Activated B cell treated with CpG ODN at 0.5 μM for 24 hours (primary cell): Measurements from ENCODE around the gene SLC24A4. TPM values are rescaled to one million over a fixed set of nuclear protein-coding genes. Genes with fewer than 3 reads are reported as not detected.

ENCODE experiments used
- ATAC-seq: fragments of 200-7000 bp; cut with Tn5 transposase; one replicate; pipeline ENCODE4 v1.10.0; 2021; ENCODE audit warnings: low read depth, mild to moderate bottlenecking, moderate library complexity
- CTCF ChIA-PET: fragments of 350-600 bp; sonication (Branson Sonifier 250); formaldehyde crosslinking; loops from one replicate; lab custom pipeline; 2021; ENCODE audit warnings: antibody characterized with exemption; lab: Charles Lee
- POLR2A ChIA-PET: fragments of 350-600 bp; sonication (Branson Sonifier 250); formaldehyde crosslinking; loops from one replicate; lab custom pipeline; 2021; ENCODE audit warnings: antibody characterized with exemption; lab: Charles Lee
- DNase-seq: peaks from one replicate; pipeline ENCODE4 v3.0.0; 2022
- H3K27ac Mint-ChIP-seq: one replicate; pipeline ENCODE4 v1.8.0; 2020; ENCODE audit warnings: mixed read lengths
- H3K27me3 Mint-ChIP-seq: one replicate; pipeline ENCODE4 v1.8.0; 2021; ENCODE audit warnings: mixed read lengths
- H3K36me3 Mint-ChIP-seq: one replicate; pipeline ENCODE4 v1.8.0; 2021; ENCODE audit warnings: low read depth, mixed read lengths
- H3K4me1 Mint-ChIP-seq: one replicate; pipeline ENCODE4 v1.8.0; 2021; ENCODE audit warnings: mixed read lengths
- H3K4me3 Mint-ChIP-seq: one replicate; pipeline ENCODE4 v1.8.0; 2020; ENCODE audit warnings: mild to moderate bottlenecking, mixed read lengths
- H3K9me3 Mint-ChIP-seq: one replicate; pipeline ENCODE4 v1.8.0; 2020; ENCODE audit warnings: mixed read lengths
- intact Hi-C: fragments of 100-400 bp; cut with micrococcal nuclease; formaldehyde crosslinking; loops from one replicate; pipeline ENCODE4 v1.15.1; 2024
- total RNA-seq: library from RNA; stranded (reverse); gene quantifications from 2 replicates; pipeline ENCODE4 v1.2.3, GENCODE V29; 2022
- TF ChIP-seq, protein P1 (sequence below): fragments of 200-600 bp; IDR thresholded peaks from one replicate; pipeline ENCODE4 v1.8.0; 2022; ENCODE audit warnings: antibody characterized with exemption, mild to moderate bottlenecking

SLC24A4 gene
- total RNA-seq, 1 donor from 2014 or later, result 0.09 TPM

DNA sequence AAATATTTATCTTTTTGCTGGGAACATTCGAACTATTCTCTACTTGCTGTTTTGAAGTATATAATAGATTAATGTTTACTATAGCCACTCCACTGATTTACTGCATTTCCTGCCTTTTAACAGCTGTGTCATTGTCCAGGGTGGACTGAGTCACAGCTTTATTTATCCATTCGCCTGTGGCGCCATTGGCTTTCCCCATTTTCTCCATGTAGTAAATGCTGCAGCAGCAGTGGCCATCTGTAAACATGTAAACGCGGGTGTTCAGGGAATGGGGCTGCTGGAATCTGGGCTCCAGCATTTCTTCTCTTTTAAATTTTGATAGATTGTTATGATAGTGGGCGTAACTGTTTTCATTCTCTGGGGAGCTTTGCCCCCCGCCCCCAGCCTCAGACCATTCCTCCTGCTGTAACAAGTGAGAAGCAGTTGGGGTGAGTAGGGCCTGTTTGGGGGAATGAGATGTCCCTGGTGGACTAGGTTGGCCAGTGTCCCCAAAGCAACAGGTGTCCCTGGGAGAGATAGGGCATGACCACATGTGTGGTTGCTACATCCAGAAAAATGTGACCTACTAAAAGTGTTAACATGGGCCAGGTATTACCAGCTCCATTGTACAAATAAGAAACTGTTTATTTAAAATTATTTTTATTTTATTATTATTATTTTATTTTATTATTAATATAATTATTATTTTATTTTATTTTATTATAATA, 223.5 kb downstream of the SLC24A4 start:
- Mint-ChIP-seq H3K4me3 (no peak overlapping the region), H3K27ac (no peak overlapping the region), H3K27me3 (peaks cover 4% of the 10 kb centered on the region), H3K36me3 (no peaks in the 10 kb centered on the region), H3K9me3 (no peaks in the 10 kb centered on the region), H3K4me1 (peaks cover 20% of the 10 kb centered on the region)
- TF ChIP-seq, protein P1, sequence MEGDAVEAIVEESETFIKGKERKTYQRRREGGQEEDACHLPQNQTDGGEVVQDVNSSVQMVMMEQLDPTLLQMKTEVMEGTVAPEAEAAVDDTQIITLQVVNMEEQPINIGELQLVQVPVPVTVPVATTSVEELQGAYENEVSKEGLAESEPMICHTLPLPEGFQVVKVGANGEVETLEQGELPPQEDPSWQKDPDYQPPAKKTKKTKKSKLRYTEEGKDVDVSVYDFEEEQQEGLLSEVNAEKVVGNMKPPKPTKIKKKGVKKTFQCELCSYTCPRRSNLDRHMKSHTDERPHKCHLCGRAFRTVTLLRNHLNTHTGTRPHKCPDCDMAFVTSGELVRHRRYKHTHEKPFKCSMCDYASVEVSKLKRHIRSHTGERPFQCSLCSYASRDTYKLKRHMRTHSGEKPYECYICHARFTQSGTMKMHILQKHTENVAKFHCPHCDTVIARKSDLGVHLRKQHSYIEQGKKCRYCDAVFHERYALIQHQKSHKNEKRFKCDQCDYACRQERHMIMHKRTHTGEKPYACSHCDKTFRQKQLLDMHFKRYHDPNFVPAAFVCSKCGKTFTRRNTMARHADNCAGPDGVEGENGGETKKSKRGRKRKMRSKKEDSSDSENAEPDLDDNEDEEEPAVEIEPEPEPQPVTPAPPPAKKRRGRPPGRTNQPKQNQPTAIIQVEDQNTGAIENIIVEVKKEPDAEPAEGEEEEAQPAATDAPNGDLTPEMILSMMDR, result no peak
- no peak for DNase-seq
- CTCF ChIA-PET, result no interaction called here
- intact Hi-C loops, result no loop called here
- POLR2A ChIA-PET, result no interaction called here
- no peak for ATAC-seq

DNA sequence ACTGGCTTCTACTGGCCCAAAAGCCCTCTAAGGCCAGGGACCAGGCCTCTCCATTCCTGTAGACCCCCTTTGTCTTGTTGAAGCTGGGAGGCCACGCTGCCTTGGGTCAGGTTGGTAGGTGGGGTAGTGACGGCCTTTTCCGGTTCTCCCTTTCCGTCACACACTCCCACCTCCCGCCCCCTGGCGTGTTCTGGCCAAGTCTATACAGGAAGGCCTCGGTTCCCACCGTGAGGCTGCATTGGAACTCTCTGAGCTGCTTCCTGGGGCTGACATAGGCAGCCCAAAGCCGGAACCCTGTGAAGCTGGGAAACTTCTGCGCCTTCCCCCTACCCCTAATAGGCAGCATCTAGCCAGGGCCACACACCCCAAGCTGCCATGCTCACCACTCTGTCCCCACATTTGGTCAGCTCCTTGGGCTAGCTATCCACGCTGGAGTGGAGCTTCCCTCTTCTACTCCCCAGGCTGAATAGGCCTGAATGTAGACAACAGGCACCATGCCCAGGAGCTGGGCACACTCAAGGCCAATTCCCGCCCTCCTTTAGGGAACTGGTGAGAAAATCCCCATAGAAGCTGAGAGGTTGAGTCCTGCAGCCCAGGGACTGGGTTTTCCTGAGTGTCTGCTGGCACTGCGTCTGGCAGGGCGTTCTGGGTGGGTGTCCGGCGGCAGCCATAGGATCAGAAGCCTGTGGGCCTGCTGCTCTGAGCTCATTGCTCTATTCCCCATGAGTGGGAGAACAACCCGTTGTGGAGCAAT, 226.3 kb downstream of the SLC24A4 start:
- Mint-ChIP-seq H3K4me3 (no peak overlapping the region), H3K9me3 (no peaks in the 10 kb centered on the region), H3K4me1 (peaks cover 31% of the 10 kb centered on the region), H3K36me3 (no peaks in the 10 kb centered on the region), H3K27ac (no peak overlapping the region), H3K27me3 (peaks cover 7% of the 10 kb centered on the region)
- ATAC-seq, result no peak
- POLR2A ChIA-PET, result interaction anchor here (0.5 kb wide), 1 partner anchor 14 kb away, joined by 7 read pairs; no protein-coding TSS in a partner anchor
- DNase-seq, result no peak
- CTCF ChIA-PET, result no interaction called here
- TF ChIP-seq, protein P1, result no peak
- intact Hi-C loops, result no loop called here

DNA sequence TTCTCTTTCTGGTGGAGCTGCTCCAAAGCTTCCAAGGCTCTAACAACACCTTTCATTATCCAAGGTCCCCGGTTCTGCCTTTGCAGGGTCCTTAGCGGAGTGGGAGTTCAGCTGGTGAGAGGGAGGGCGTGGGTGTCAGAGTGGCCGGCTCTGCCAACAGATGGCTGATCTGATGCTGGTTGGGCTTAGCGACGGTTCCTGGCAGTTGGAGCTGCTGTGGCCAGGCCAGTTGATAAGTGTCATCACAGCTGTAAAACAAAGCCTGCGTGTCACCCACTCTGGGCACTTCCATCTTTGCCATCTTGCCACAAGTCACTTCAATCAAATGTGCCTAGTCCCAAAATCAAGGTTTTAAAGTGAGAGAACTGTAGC, 226.9 kb downstream of the SLC24A4 start:
- H3K27me3 Mint-ChIP-seq, result peaks cover 7% of the 10 kb centered on the region
- DNase-seq (no peak), ATAC-seq (no peak)
- POLR2A ChIA-PET, result interaction anchor here (0.5 kb wide), 1 partner anchor 14 kb away, joined by 7 read pairs; no protein-coding TSS in a partner anchor
- no peaks in the 10 kb centered on the region for H3K9me3 Mint-ChIP-seq
- intact Hi-C loops, result loop anchor here (2.0 to 5.0 kb wide), 3 partner anchors 19 to 38 kb away; partner anchors contain the start of gene RIN3
- TF ChIP-seq, protein P1, result no peak
- no peaks in the 10 kb centered on the region for H3K36me3 Mint-ChIP-seq
- CTCF ChIA-PET, result no interaction called here
- H3K27ac Mint-ChIP-seq, result no peak overlapping the region
- no peak overlapping the region for H3K4me3 Mint-ChIP-seq
- peaks cover 31% of the 10 kb centered on the region for H3K4me1 Mint-ChIP-seq

Other genes with a start within 250 kb of the SLC24A4 start
- 23.8 and 29.3 TPM in 2 replicates for gene ATXN3, start 216.6 kb upstream of the SLC24A4 start, total RNA-seq
- gene NDUFB1, start 201.5 kb upstream of the SLC24A4 start, total RNA-seq, result 88.2 and 94.2 TPM in 2 replicates
- gene CPSF2, start 201.2 kb upstream of the SLC24A4 start, total RNA-seq, result 46.9 and 53.2 TPM in 2 replicates
- 61.3 and 62.6 TPM in 2 replicates for gene RIN3, start 190.6 kb downstream of the SLC24A4 start, total RNA-seq